HL-60 (cell line): ENCODE results near the gene TUBGCP2.
A peak's percentile ranks its signal among the peaks of the same experiment; 100 is the strongest.

Experiments used
- DNase-seq, 2 experiments: peaks; one replicate each; pipeline ENCODE4 v3.0.0-alpha.2; 2010 to 2020; ENCODE audit warnings: low read depth in 1 of 2, low spot score in 1 of 2
- H3K27ac ChIP-seq: fragments of 250-450 bp; sonication (Bioruptor Pico); replicated peaks from 2 replicates; pipeline ENCODE4 v1.5.1; 2020; ENCODE audit warnings: mild to moderate bottlenecking, moderate library complexity
- H3K27me3 ChIP-seq: fragments of 250-450 bp; sonication (Bioruptor Pico); 2 replicates; pipeline ENCODE4 v1.5.1; 2021; ENCODE audit warnings: mild to moderate bottlenecking, moderate library complexity; ENCODE audit not compliant: insufficient read depth, poor library complexity, severe bottlenecking
- H3K4me3 ChIP-seq: replicated peaks from 2 replicates; pipeline ENCODE4 v1.5.1; 2011; ENCODE audit warnings: mild to moderate bottlenecking, control low read depth, low read length; ENCODE audit not compliant: insufficient read depth
- GABPA ChIP-seq: IDR thresholded peaks from 2 replicates; pipeline ENCODE4 v1.6.1; 2012; ENCODE audit warnings: low read depth
- POLR2AphosphoS5 ChIP-seq: IDR thresholded peaks from 2 replicates; pipeline ENCODE4 v1.6.1; 2012; ENCODE audit warnings: low read depth
- REST ChIP-seq: IDR thresholded peaks from 2 replicates; pipeline ENCODE4 v1.6.1; 2012; ENCODE audit warnings: low read depth; ENCODE audit not compliant: insufficient replicate concordance
- SPI1 ChIP-seq: IDR thresholded peaks from 2 replicates; pipeline ENCODE4 v1.6.1; 2012; ENCODE audit warnings: low read depth, mild to moderate bottlenecking, borderline replicate concordance
- TF ChIP-seq, protein P1 (sequence below): IDR thresholded peaks from one replicate; pipeline ENCODE4 v1.5.1; 2011; ENCODE audit warnings: low read length, control low read depth, inconsistent platforms; ENCODE audit not compliant: insufficient read depth

Gene TUBGCP2

GRCh38 chr10:133310399-133310755, 1.7 kb upstream of the TUBGCP2 start:
- Histone ChIP-seq H3K27ac (peak overlapping the region; percentile 93), H3K4me3 (peak overlapping the region; percentile 82), H3K27me3 (no peaks in the 10 kb centered on the region)
- no peak for TF ChIP-seq POLR2AphosphoS5
- TF ChIP-seq SPI1 = no peak
- no peak for DNase-seq

DNA sequence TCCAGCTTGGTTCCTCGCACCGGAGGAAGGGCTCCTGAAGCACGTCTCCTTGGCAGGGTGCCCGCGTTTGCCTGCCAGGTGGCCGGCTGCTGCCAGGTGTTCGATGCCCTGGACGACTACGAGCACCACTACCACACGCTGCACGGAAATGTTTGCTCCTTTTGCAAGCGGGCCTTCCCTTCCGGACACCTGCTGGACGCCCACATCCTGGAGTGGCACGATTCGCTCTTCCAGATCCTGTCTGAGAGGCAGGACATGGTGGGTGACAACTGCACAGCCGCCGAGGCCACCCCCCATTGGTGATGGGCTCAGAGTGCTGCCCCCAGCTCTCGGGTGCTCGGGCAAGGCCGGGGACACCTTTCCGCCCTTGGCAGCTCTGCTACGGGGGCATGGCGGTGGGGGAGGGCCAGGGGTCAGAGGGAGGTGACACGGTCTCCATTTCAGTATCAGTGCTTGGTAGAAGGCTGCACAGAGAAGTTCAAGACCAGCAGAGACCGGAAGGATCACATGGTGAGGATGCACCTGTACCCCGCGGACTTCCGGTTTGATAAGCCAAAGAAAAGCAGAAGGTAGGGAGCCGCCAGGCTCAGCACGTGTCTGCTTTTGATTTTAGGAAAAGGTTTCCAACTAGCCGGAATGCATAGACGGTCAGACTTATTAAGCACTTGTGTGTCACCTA, 1.2 kb upstream of the TUBGCP2 start:
- DNase-seq = peak; percentile 49 to 80
- Histone ChIP-seq H3K27ac (peak overlapping the region; percentile 93), H3K4me3 (peak overlapping the region; percentile 82), H3K27me3 (no peaks in the 10 kb centered on the region)
- TF ChIP-seq GABPA (peak; percentile 84), SPI1 (no peak; the same call in 1 of the 2 replicates), POLR2AphosphoS5 (peak; percentile 31; the same call in 1 of the 2 replicates), REST (no peak)

GRCh38 chr10:133309100-133309719, 538 bp upstream of the TUBGCP2 start:
- peak; percentile 84 to 93 for DNase-seq
- peak overlapping the region; percentile 82 for H3K4me3 ChIP-seq
- TF ChIP-seq, protein P1, sequence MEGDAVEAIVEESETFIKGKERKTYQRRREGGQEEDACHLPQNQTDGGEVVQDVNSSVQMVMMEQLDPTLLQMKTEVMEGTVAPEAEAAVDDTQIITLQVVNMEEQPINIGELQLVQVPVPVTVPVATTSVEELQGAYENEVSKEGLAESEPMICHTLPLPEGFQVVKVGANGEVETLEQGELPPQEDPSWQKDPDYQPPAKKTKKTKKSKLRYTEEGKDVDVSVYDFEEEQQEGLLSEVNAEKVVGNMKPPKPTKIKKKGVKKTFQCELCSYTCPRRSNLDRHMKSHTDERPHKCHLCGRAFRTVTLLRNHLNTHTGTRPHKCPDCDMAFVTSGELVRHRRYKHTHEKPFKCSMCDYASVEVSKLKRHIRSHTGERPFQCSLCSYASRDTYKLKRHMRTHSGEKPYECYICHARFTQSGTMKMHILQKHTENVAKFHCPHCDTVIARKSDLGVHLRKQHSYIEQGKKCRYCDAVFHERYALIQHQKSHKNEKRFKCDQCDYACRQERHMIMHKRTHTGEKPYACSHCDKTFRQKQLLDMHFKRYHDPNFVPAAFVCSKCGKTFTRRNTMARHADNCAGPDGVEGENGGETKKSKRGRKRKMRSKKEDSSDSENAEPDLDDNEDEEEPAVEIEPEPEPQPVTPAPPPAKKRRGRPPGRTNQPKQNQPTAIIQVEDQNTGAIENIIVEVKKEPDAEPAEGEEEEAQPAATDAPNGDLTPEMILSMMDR = no peak
- no peak for TF ChIP-seq SPI1
- TF ChIP-seq POLR2AphosphoS5 = no peak
- no peak for TF ChIP-seq REST
- TF ChIP-seq GABPA = no peak
- no peaks in the 10 kb centered on the region for H3K27me3 ChIP-seq
- peak overlapping the region; percentile 93 for H3K27ac ChIP-seq

DNA sequence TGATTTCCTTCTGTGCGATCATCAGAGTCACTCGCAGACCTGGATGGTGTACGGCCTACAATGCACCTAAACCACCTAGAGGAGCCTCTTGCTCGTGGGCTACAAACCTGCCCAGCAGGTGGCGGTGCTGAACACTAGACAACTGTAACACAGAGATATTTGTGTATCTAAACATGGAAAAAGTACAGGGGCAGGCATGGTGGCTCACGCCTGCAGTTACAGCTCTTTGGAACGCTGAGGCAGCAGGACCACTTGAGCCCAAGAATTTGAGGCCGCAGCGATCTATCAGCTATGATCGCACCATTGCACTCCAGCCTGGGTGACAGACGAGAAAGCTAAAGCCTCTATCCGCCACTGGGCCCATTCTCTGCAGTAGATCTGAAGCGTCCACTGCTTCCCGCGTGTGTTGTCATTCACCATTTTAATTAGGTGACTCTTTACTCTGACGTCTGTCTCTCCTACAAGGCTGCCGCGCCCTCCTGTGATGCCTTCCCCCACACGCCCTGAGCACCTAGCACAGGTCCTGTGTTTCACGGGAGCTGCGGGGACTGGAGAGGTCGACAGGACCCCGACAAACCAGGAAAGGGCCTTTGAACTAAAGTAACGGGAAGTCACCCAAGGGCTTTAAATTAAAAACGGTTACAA, 774 bp downstream of the TUBGCP2 start:
- Histone ChIP-seq H3K4me3 (peak overlapping the region; percentile 82), H3K27ac (peak overlapping the region; percentile 93), H3K27me3 (no peaks in the 10 kb centered on the region)
- TF ChIP-seq, protein P1 = peak; percentile 69
- no peak for TF ChIP-seq REST
- no peak for TF ChIP-seq SPI1
- no peak for TF ChIP-seq POLR2AphosphoS5
- peak; percentile 73 to 84 for DNase-seq
